NCI-H128 (cell line): ENCODE measurements around the gene SDK1.

Experiments
- DNase-seq: peaks from one replicate; lab custom pipeline; 2025; ENCODE audit not compliant: unreplicated experiment; lab: John Stamatoyannopoulos, UW

The SDK1 gene

DNA sequence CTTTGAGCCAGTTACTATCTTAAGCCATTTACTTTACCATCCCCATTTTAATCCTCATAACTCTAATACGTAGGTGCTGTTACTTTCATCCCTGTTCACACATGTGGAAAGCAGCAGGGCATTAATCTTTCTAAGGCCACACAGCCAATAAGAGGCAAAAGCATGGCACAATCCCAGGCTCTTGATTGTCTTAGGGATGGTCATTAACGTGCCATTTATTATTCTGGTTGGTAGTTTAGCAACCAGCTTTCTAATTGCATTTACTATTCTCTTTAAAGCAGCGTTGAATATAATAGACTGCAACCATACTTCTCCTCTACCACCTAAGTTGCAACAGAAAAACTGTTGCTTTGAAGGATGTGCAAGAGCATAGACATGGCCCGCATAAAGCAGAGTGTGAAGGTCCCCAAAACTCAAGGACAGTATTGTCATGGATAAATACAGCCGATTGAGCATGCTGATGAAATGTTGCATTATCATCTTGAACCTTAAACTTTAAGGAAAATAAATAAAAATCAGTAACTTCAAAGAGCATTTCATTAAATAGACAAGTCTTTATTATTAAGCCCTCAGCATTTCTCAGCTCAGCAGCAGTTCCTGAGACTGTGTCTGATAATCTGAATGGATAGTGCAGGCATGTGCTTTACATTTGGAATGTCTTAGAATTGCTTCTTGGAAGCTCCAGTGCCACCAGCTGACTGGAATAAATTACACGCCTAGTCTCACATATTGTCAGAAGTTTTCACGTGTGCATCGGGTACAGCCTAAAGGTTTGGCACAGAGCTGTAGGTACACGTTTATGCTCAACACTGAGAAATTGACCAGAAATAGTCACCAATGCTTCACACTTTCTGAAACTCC lies 467.1 kb downstream of the SDK1 start:
- no peak for DNase-seq

GRCh38 chr7:3771906-3772305 lies 470.9 kb downstream of the SDK1 start:
- DNase-seq, result no peak

GRCh38 chr7:3778345-3778744 lies 477.3 kb downstream of the SDK1 start:
- DNase-seq, result no peak

GRCh38 chr7:3780016-3780415 lies 479.0 kb downstream of the SDK1 start:
- no peak for DNase-seq

GRCh38 chr7:3780525-3780924 lies 479.5 kb downstream of the SDK1 start:
- DNase-seq, result no peak

- no peak for DNase-seq
Observed at GRCh38 chr7:3781607-3782006, 480.6 kb downstream of the SDK1 start.

DNA sequence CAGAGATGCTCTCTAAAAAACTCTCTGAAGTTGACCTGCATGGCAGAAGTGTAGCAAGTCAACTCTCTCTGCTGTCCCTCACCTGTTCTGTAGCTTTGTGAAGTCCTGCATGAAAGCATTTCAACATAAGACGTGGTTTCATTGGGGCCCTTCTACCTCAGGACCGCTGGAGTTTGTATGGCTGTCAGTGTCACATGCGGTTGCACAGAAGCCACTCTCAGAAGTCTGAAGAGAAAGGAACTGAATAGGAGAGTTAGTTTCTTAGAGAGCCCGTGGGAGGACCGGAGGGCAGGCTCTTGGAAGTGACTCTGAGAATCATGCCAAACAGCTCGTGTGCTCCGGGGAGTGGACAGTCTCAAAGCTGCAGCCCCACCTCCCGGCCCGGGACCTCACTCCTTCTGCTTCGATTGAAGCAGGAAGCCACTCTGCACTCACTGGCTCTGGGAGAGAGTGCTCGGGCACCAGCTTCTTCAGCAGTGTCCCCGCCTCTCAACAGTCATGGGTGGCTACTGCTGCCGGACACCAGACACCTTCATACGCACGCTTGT lies 486.7 kb downstream of the SDK1 start:
- DNase-seq, result no peak

GRCh38 chr7:3790803-3791202 lies 489.8 kb downstream of the SDK1 start:
- DNase-seq, result no peak

- DNase-seq, result no peak
Observed at GRCh38 chr7:3791327-3791726, 490.3 kb downstream of the SDK1 start.

- no peak for DNase-seq
Observed at GRCh38 chr7:3795141-3795540, 494.1 kb downstream of the SDK1 start.

DNA sequence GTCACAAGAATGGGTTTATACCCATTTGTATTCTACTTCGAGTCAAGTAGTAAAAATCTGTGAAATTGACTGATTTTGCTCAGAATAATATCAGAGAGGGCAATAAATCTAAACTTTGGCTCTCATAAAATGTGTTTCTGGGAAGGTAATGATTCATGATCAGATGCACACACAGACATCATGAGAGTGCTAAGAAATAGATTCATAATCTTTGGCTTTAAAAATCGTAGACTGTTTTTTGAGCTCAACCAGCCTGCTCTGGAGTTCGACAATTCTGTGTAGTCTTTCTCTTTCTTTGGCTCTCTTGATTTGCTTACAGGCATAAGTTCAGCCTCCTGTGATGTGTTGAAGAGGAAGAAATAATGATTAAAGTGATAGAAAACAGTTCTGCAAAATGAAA lies 494.7 kb downstream of the SDK1 start:
- DNase-seq, result no peak

- no peak for DNase-seq
Observed at GRCh38 chr7:3805151-3805550, 504.1 kb downstream of the SDK1 start.

- no peak for DNase-seq
Observed at GRCh38 chr7:3806516-3806915, 505.5 kb downstream of the SDK1 start.

GRCh38 chr7:3807824-3808223 lies 506.8 kb downstream of the SDK1 start:
- no peak for DNase-seq

DNA sequence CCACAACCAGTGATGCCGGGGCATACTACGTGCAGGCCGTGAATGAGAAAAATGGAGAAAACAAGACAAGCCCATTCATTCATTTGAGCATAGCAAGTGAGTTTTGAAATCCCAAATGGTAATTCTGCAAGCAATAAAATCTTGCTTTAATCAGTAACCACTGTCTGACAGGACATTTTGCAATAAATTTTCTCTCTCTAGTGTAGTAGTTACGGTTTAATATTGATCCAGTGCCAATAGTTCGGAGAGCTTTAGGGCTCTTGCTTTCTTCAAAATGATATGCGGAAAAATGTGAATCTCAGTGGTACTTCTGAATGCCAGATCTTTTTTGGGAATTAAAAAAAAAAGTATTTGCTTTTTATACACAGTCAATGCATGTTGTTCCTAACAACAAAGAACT lies 520.4 kb downstream of the SDK1 start:
- DNase-seq, result no peak

DNA sequence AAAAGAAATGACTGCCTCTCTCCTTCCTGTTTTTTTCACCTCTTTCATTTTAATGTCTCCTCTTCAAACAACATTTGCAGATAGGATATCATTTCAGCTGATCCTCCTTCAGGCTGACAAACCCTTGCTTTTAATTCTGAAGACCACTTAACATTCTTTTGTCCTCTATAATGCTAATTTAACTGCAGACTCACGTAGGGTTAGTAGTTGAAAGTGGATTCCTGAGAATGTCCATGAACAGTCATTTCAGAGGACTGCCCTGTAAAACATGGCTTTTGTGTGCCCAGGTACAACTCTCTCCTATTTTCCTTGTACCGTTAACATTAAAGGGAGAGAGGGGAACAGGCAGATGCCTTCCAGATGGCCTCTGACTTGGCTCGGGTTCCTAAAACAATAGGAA lies 524.4 kb downstream of the SDK1 start:
- no peak for DNase-seq

GRCh38 chr7:3832199-3832598 lies 531.1 kb downstream of the SDK1 start:
- no peak for DNase-seq

GRCh38 chr7:3835109-3835508 lies 534.1 kb downstream of the SDK1 start:
- no peak for DNase-seq

- DNase-seq, result no peak
Observed at GRCh38 chr7:3836855-3837254, 535.8 kb downstream of the SDK1 start.

DNA sequence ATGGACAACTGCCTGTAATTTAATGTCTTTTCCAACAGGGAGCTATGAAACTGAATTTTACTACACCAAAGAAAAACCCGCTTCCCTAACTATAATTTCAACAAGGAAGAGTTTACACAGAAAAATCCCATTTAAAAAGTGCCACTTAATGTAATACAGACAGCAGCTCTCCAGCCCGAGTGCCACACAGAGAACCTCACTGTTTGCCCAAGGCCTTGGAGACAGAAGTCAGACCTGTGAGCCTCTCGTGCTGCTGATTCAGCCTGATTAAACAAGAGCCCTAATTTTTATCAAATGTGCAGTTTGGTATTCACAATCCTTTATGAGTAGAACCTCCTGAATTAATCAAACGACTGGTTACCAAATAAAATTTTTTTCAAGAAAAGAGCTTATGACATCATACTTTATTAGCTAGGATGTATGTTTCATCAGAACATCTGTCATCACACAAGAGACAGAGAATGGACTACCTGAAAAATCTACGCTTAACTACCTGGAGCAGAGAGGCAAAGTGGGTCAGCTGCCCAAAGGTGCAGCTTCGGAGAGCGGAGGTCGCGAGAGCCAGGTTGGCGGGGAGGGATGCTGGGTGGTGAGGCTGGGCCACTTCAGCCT lies 543.6 kb downstream of the SDK1 start:
- no peak for DNase-seq

DNA sequence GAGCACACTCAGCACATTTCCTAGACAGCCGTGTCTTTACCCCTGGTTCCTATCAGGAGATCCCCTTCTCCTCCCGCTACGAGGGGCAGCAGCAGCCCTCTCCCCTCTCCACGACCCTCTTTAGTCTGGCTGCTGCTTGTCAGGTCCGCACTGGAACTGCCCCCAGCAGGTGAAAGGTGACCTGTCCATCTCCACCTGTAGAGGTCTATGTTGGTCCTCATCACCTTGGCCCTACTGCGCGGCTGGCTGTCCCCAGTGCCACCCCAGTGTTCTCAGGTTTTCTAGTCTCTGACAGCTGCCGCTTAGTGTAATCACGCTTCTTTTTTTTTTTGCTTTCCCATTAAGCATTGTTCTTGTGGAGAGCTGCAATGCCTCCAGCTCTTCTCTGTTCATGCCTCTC lies 545.7 kb downstream of the SDK1 start:
- DNase-seq, result no peak

- DNase-seq, result no peak
Observed at GRCh38 chr7:3847336-3847735, 546.3 kb downstream of the SDK1 start.
